ENCODE results near the gene GPLD1.

GPLD1 gene

GRCh38 chr6:24455061-24455460, 34.3 kb downstream of the GPLD1 start:
- no peak for DNase-seq (ENCODE audit: low spot score)

GRCh38 chr6:24454452-24454851, 34.9 kb downstream of the GPLD1 start:
- DNase-seq (ENCODE audit: low spot score): no peak

- no peak for DNase-seq (ENCODE audit: low spot score)
Measured at GRCh38 chr6:24453921-24454320, 35.5 kb downstream of the GPLD1 start.

GRCh38 chr6:24451581-24452388, 37.6 kb downstream of the GPLD1 start:
- DNase-seq (ENCODE audit: low spot score): no peak

DNA sequence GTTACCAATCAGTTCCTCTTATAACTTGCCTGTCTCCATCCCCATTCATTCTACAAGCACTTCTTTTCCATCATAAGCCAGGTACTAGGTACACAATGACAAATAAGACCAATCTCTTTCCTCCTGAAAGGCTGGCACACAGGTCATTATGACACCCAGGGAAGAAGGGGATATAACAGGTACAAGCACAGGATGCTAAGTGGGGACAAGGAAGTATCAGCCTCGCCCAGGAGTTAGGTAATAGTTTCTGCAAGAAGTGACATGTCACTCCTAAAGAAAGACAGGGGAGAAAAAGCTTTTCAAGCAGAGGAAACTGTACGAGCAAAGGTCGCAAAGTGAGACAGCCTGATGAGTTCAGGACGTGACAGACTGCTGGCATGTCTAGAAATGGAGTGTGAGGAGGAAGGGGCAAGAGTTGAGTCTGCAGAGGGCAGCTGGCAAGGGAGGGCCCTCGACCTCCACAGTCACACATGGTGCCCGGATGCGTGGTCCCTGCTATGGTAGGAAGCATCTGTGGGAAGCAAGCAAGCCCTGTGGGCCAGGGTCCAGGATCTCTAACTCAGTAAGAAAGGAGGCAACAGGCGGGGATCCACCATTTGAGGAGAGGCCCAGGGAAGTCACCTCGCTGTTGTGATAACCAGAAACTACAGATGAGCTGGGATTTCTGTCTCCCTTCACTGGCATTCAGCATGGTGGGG, 40.4 kb downstream of the GPLD1 start:
- no peak for DNase-seq (ENCODE audit: low spot score)

DNA sequence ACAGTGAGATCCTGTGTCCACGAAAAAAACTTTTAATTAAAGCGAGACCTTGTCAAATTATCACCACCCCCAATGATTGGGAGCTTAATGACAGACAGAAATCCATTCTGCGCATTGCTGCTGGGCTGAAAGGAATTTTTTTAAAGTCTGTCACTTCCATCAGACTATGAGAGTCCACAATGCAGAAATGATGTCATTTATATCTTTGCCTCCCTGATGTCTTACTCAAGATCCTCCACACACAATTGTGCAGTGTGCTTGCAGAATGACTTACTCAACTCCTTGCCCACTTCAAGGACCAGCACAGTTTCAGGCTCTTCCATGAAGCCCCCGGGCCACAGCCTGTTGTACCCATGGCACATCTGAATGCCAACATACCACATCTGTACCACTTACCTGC, 41.0 kb downstream of the GPLD1 start:
- no peak for DNase-seq (ENCODE audit: low spot score)

DNA sequence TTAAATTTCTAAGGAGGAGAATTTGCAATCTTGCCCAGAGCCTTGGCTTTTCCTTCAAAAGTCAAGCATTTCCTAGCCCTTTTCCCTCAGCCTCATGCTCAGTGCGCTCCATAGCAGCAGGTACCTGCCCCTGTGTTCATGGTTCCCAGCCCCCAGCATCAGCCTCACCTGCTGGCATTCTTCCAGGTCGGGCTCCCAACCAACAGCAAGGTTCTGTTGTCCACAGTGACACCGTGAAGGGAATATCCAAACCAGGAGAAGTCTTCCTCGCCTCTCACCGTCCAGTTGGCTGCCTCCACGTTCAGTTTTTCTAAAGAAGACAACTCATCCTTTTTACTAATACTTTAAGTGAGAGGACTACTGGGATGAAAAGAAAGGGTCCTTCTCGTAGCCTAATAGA, 42.7 kb downstream of the GPLD1 start:
- DNase-seq (ENCODE audit: low spot score): no peak

- DNase-seq (ENCODE audit: low spot score): no peak
Measured at GRCh38 chr6:24445704-24446103, 43.7 kb downstream of the GPLD1 start.

DNA sequence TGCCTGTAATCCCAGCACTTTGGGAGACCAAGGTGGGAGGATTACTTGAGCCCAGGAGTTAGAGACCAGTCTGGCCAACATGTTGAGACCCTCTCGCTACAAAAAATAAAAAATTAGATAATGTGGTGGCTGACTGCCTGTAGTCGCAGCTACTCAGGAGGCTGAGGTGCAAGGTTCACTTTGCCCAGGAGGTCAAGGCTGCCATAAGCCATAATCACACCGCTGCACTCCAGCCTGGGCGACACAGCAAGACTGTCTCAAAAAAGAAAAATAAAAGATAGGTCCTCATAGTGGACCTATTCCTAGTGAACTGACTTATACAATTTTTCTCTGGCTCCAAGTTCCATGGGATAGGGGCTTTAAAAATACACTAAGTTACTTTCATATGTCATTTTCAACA, 44.8 kb downstream of the GPLD1 start:
- DNase-seq (ENCODE audit: low spot score): no peak

- DNase-seq (ENCODE audit: low spot score): no peak
Measured at GRCh38 chr6:24441599-24441904, 47.8 kb downstream of the GPLD1 start.

DNA sequence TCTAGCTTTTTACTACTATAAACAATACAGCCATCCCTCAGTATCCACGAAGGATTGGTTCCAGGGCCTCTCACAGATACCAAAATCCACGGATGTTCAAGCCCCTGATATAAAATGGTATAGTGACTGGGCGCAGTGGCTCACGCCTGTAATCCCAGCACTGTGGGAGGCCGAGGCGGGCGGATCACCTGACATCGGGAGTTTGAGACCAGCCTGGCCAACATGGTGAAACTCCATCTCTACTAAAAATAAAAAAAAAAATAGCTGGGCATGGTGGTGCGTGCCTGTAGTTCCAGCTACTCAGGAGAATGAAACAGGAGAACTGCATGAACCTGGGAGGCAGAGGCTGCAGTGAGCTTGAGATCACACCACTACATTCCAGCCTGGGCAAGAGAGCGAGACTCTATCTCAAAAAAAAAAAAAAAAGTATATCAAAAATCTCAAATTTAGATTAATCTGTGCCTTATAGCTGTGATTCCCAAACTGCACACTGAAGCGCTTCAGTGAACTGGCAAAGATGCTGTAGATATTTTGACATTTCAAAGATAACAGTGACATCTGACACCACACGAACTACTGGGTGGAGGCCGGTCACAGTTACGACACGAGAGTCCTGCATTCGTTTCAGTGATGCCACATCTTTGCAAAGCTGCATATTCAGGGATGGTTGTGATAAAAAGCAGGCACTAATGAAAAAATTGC, 48.3 kb downstream of the GPLD1 start:
- DNase-seq (ENCODE audit: low spot score): peak; percentile 22

DNA sequence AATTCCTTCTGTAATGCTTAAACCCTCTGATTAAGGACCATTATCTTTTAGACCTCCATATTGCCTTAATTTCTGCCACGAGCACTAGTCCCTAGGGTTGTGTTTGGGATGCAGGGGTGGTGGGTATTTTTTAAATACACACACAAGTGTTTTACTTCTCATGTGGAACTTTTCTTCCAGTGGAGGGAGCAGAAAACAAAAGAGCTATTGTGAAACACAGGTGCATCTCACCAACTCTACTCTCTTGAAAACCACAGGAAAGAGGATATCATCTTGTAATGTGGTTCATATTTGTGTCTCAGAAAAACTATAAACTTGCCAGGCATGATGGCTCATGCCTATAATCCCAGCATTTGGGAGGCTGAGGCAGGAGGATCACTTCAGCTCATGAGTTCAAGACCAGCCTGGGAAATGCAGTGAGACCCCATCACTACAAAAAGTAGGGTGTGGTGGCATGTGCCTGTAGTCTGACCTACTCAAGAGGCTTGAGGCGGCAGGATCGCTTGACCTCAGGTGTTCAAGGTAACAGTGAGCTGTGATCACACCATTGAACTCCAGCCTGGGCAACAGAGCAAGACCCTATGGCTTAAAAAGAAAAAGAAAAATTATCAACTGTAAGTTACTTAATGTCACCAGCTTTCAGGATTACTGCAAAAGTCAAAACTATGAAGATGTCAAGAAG, 49.4 kb downstream of the GPLD1 start:
- no peak for DNase-seq (ENCODE audit: low spot score)

- no peak for DNase-seq (ENCODE audit: low spot score)
Measured at GRCh38 chr6:24436979-24437378, 52.4 kb downstream of the GPLD1 start.

GRCh38 chr6:24432611-24433010, 56.8 kb downstream of the GPLD1 start:
- no peak for DNase-seq (ENCODE audit: low spot score)

GRCh38 chr6:24431045-24431451, 58.3 kb downstream of the GPLD1 start:
- DNase-seq (ENCODE audit: low spot score): peak; percentile 27

GRCh38 chr6:24430086-24430485, 59.3 kb downstream of the GPLD1 start:
- DNase-seq (ENCODE audit: low spot score): no peak

- no peak for DNase-seq (ENCODE audit: low spot score)
Measured at GRCh38 chr6:24429146-24429545, 60.2 kb downstream of the GPLD1 start.

- DNase-seq (ENCODE audit: low spot score): no peak
Measured at GRCh38 chr6:24428615-24429014, 60.8 kb downstream of the GPLD1 start.

GRCh38 chr6:24426729-24427446, 62.5 kb downstream of the GPLD1 start:
- DNase-seq (ENCODE audit: low spot score): no peak

DNA sequence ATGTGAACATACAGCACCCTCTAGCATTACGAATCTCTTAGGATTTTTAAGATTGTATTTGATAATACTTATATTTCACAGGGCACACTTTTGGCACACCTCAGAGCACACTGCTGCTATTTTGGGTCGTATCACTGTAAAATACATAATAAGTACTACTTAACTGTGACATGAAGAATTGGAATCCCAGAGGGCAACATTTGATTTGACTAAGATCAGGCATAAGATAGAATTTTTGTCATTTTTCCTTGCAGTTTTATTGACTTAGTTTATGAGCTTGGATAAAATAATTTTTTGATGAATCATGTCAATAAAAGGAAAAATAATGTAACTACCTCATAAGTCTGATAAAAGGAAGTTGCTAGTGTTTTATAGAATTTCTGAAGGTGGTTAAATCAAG, 64.3 kb downstream of the GPLD1 start:
- no peak for DNase-seq (ENCODE audit: low spot score)

- no peak for DNase-seq (ENCODE audit: low spot score)
Measured at GRCh38 chr6:24419526-24419925, 69.9 kb downstream of the GPLD1 start.

DNA sequence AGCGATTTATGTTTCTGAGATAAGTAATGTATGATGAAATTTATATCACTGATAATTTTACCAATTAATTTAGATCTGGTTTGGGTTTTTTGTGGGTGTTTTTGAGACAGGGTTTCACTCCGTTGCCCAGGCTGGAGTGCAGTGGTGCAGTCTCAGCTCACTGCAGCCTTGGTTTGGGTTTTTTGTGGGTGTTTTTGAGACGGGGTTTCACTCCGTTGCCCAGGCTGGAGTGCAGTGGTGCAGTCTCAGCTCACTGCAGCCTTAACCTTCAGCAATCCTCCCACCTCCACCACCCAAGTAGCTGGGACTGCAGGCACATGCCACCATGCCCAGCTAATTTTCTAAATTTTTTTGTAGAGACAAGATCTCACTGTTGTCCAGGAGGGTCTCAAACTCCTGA, 73.6 kb downstream of the GPLD1 start:
- no peak for DNase-seq (ENCODE audit: low spot score)

All from HuH-7.5 (cell line).